SHP77 treated with DMSO at 0.1 percent for 48 hours (cell line): ENCODE measurements around the gene WRAP73.
"Not testable (repeated sequence)": the region's sequence is repeated elsewhere in the genome, so short reads cannot be mapped to it uniquely, and the experiment has no call there.

Experiments used
- DNase-seq: peaks from one replicate; lab custom pipeline; 2025; lab: John Stamatoyannopoulos, UW

The WRAP73 gene

GRCh38 chr1:3596663-3597598 is 53.0 kb downstream of the WRAP73 start:
- no peak for DNase-seq

GRCh38 chr1:3595949-3596348 is 54.0 kb downstream of the WRAP73 start:
- DNase-seq, result no peak

GRCh38 chr1:3594706-3595377 is 55.1 kb downstream of the WRAP73 start:
- DNase-seq, result no peak

- DNase-seq, result no peak
Observed at GRCh38 chr1:3593745-3594144, 56.2 kb downstream of the WRAP73 start.

- DNase-seq, result no peak
Observed at GRCh38 chr1:3593334-3593733, 56.6 kb downstream of the WRAP73 start.

- DNase-seq, result no peak
Observed at GRCh38 chr1:3590951-3591865, 58.7 kb downstream of the WRAP73 start.

GRCh38 chr1:3590139-3590763 is 59.7 kb downstream of the WRAP73 start:
- no peak for DNase-seq

- no peak for DNase-seq
Observed at GRCh38 chr1:3588395-3588794, 61.5 kb downstream of the WRAP73 start.

- no peak for DNase-seq
Observed at GRCh38 chr1:3586986-3587759, 62.7 kb downstream of the WRAP73 start.

GRCh38 chr1:3585940-3586568 is 63.8 kb downstream of the WRAP73 start:
- DNase-seq, result no peak

GRCh38 chr1:3585353-3585868 is 64.5 kb downstream of the WRAP73 start:
- DNase-seq, result not testable (repeated sequence)

- no peak for DNase-seq
Observed at GRCh38 chr1:3584915-3585314, 65.0 kb downstream of the WRAP73 start.

- not testable (repeated sequence) for DNase-seq
Observed at GRCh38 chr1:3583751-3584150, 66.2 kb downstream of the WRAP73 start.

- DNase-seq, result no peak
Observed at GRCh38 chr1:3581296-3582036, 68.4 kb downstream of the WRAP73 start.
